22Rv1 (cell line): Measurements from ENCODE around the gene TMEM40.

Source experiments
- H3K27ac ChIP-seq: fragments of 450-650 bp; 2 replicates; pipeline ENCODE4 v1.5.1; 2017
- CTCF ChIP-seq: fragments of 450-650 bp; IDR thresholded peaks from 2 replicates; pipeline ENCODE4 v1.5.1; 2017; ENCODE audit warnings: mild to moderate bottlenecking
- ZFX ChIP-seq: fragments of 450-650 bp; IDR thresholded peaks from 2 replicates; pipeline ENCODE4 v1.6.1; 2017; ENCODE audit warnings: antibody characterized with exemption, borderline replicate concordance

Gene TMEM40

GRCh38 chr3:12714278-12714677, 44.8 kb downstream of the TMEM40 start:
- H3K27ac ChIP-seq, result no peak overlapping the region
- TF ChIP-seq ZFX, result no peak
- TF ChIP-seq CTCF, result no peak

GRCh38 chr3:12710062-12710461, 49.0 kb downstream of the TMEM40 start:
- H3K27ac ChIP-seq, result no peak overlapping the region
- TF ChIP-seq CTCF (no peak), ZFX (no peak)

GRCh38 chr3:12709334-12709733, 49.7 kb downstream of the TMEM40 start:
- TF ChIP-seq CTCF (no peak), ZFX (no peak)
- no peak overlapping the region for H3K27ac ChIP-seq

- no peak overlapping the region for H3K27ac ChIP-seq
- TF ChIP-seq ZFX (no peak), CTCF (no peak)
These were observed 50.4 kb downstream of the TMEM40 start for GRCh38 chr3:12708584-12709192.

- no peak for TF ChIP-seq ZFX
- TF ChIP-seq CTCF, result no peak
- no peak overlapping the region for H3K27ac ChIP-seq
These were observed 51.6 kb downstream of the TMEM40 start for GRCh38 chr3:12707449-12707848.

- TF ChIP-seq ZFX (no peak), CTCF (peak; percentile 93)
- H3K27ac ChIP-seq, result no peak overlapping the region
These were observed 52.4 kb downstream of the TMEM40 start for GRCh38 chr3:12706504-12707253.

GRCh38 chr3:12705981-12706380, 53.1 kb downstream of the TMEM40 start:
- TF ChIP-seq ZFX, result no peak
- TF ChIP-seq CTCF, result no peak
- H3K27ac ChIP-seq, result no peak overlapping the region
